MCF 10A (cell line): ENCODE data around the gene PPIL1. TPM values are rescaled to one million over a fixed set of nuclear protein-coding genes. Genes with fewer than 3 reads are reported as not detected.
A peak's percentile ranks its signal among the peaks of the same experiment; 100 is the strongest.

Source experiments
- Bru-seq: library from RNA; stranded (reverse); fragments of 400-500 nt; gene quantifications from one replicate; lab custom pipeline; 2021; lab: Mats Ljungman, UMichigan
- BruChase-seq, 2 experiments: library from RNA; stranded (reverse); fragments of 400-500 nt; gene quantifications; one replicate each; lab custom pipeline; 2021; lab: Mats Ljungman, UMichigan
- BruUV-seq: library from RNA; stranded (reverse); fragments of 400-500 nt; replicated peaks from 2 replicates; lab custom pipeline; 2021; lab: Mats Ljungman, UMichigan
- CTCF ChIA-PET: fragments of 300-600 bp; sonication (Branson Sonifier 250); formaldehyde crosslinking; extraction: SDS; loops from one replicate; lab custom pipeline; 2021; ENCODE audit warnings: antibody characterized with exemption, inconsistent platforms; lab: Yijun Ruan, JAX
- POLR2A ChIA-PET: fragments of 300-600, 350-650 bp; sonication (Branson Sonifier 250); formaldehyde crosslinking; extraction: SDS; loops from one replicate; lab custom pipeline; 2020; ENCODE audit warnings: antibody characterized with exemption, inconsistent platforms; lab: Yijun Ruan, JAX
- DNase-seq: peaks from one replicate; pipeline ENCODE4 v3.0.0-alpha.2; 2018; ENCODE audit not compliant: unreplicated experiment
- H3K27ac Mint-ChIP-seq: one replicate; pipeline ENCODE4 v1.8.0; 2022; ENCODE audit warnings: mild to moderate bottlenecking, low read depth, mixed read lengths; ENCODE audit not compliant: unreplicated experiment
- H3K27me3 Mint-ChIP-seq: one replicate; pipeline ENCODE4 v1.8.0; 2022; ENCODE audit warnings: mixed read lengths; ENCODE audit not compliant: insufficient read depth, unreplicated experiment
- H3K36me3 Mint-ChIP-seq: one replicate; pipeline ENCODE4 v1.8.0; 2022; ENCODE audit warnings: mild to moderate bottlenecking, moderate library complexity, mixed read lengths; ENCODE audit not compliant: insufficient read depth, unreplicated experiment
- H3K4me1 Mint-ChIP-seq: one replicate; pipeline ENCODE4 v1.8.0; 2022; ENCODE audit warnings: mixed read lengths; ENCODE audit not compliant: insufficient read depth, unreplicated experiment
- H3K4me3 Mint-ChIP-seq: one replicate; pipeline ENCODE4 v1.8.0; 2022; ENCODE audit warnings: mild to moderate bottlenecking, moderate library complexity, mixed read lengths; ENCODE audit not compliant: unreplicated experiment
- H3K9me3 Mint-ChIP-seq: one replicate; pipeline ENCODE4 v1.8.0; 2022; ENCODE audit warnings: mixed read lengths; ENCODE audit not compliant: unreplicated experiment
- CTCF ChIP-seq: fragments of 200-600 bp; IDR thresholded peaks from one replicate; pipeline ENCODE4 v1.8.0; 2022; ENCODE audit warnings: antibody characterized with exemption, mild to moderate bottlenecking; ENCODE audit not compliant: unreplicated experiment
- intact Hi-C: fragments of 100-400 bp; cut with micrococcal nuclease; formaldehyde crosslinking; loops from 2 replicates; pipeline ENCODE4 v1.14.1; 2022
- long read RNA-seq: library from polyadenylated mRNA; stranded (forward); transcript quantifications from one replicate; pipeline ENCODE4 v2.0.0, GENCODE V29; 2022
- total RNA-seq: library from RNA; stranded (reverse); gene quantifications from 2 replicates; pipeline ENCODE4 v1.2.3, GENCODE V29; 2022

The PPIL1 gene
- total RNA-seq = 53.6 and 54.9 TPM in 2 replicates
- Bru-seq, nascent RNA = percentile 71 among the genes with signal in this experiment
- BruChase-seq, experiment 1, labeled RNA remaining after a 6-hour chase = percentile 78 among the genes with signal in this experiment
- BruChase-seq, experiment 2, labeled RNA remaining after a 2-hour chase = percentile 67 among the genes with signal in this experiment
- long read RNA-seq, transcript PPIL1-201 (4 exons, 1,739 nt) = major isoform, 90 of 94 reads
- long read RNA-seq, partial matches to known transcripts = 3 of 94 reads
- long read RNA-seq, other reads (novel, unspliced or antisense) = 1 of 94 reads

DNA sequence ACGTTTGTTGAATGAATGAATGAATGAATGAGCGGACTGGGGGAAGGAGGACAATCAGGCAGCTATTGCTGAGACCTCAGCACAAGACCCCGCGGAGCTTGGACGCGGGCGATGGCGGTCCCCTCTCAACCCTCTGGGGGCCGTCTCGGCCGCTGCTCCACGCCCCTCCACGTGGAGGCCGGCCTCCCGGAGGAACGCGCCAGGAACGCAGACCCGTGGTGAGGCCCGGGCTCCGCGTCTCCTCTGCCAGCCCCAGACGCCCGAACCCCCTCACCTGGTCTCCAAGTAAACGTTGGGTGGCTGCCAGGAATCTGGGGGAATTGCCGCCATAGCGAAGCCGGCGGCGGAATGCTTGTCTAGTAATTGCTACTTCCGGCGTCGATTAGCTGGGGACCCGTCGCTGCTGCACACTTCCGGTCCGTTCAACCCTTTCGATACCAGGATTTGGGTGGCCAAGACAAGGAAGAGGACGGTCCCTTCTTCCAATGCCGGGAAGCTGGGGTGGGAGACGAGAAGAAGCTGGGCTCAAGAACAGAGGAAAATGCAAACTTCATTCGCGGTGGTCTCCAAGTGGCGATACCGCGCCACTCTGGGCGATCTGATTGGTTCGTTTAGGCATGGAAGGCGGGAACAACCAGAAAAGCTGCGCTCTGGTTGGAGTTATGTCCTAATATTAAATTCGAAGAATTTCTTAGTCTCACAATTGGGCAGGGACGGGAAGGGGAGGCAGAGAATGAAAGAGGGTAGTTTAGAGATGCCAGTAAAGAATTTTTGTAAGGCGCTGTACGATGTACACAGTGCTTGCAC lies at the start of gene PPIL1:
Gene PPIL1, minus strand, starts transcription at position 361 of the 807 bp plus-strand sequence. Its CDS starts 31 bp downstream, at position 330.
- H3K4me1 Mint-ChIP-seq = peaks cover 14% of the 10 kb centered on the region
- BruUV-seq = no TSS peak
- TF ChIP-seq CTCF = no peak
- ChIA-PET POLR2A (interaction anchor here (0.8 to 4.5 kb wide), 24 partner anchors 9 to 296 kb away, joined by 3 to 55 read pairs (median 4); partner anchors contain the start of genes C6orf89 and MTCH1), CTCF (interaction anchor here (0.6 to 3.5 kb wide), 9 partner anchors 10 to 307 kb away, joined by 3 to 28 read pairs (median 4); partner anchors contain the start of gene C6orf89)
- no peaks in the 10 kb centered on the region for H3K27me3 Mint-ChIP-seq
- intact Hi-C loops = no loop called here
- peak within 1 kb of the TSS; percentile 88 for H3K4me3 Mint-ChIP-seq
- peaks cover 15% of the 10 kb centered on the region for H3K36me3 Mint-ChIP-seq
- peak; percentile 90 for DNase-seq
- H3K9me3 Mint-ChIP-seq = no peaks in the 10 kb centered on the region
- peak within 1 kb of the TSS; percentile 95 for H3K27ac Mint-ChIP-seq

GRCh38 chr6:36924131-36924530 lies 49.5 kb upstream of the PPIL1 start:
- peaks cover 70% of the 10 kb centered on the region for H3K36me3 Mint-ChIP-seq
- CTCF ChIA-PET = interaction anchor here (0.6 to 1.2 kb wide), 3 partner anchors 39 to 94 kb away, joined by 3 read pairs; no protein-coding TSS in a partner anchor
- TSS peak; percentile 26 for BruUV-seq

DNA sequence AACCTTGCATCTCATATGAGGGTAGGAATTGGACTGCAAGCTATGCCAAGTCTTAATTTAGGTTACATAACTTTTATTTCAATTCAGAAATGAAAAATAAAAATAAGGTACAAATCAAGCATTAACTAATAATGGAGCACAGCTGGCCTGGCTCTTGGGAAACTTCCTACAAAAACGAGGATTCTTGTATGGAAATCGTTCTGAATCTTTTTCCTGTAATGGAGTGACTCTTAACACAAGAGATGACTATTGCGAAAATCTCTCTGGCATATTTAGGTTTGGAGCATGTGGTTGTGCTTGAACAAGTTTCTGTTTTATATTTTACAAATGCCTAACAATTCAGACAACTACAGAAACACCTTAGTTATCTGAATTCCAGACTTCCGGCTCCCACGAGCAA lies 45.9 kb upstream of the PPIL1 start:
- H3K27me3 Mint-ChIP-seq = no peaks in the 10 kb centered on the region
- peaks cover 88% of the 10 kb centered on the region for H3K36me3 Mint-ChIP-seq
- ChIA-PET CTCF (interaction anchor here (0.7 to 1.5 kb wide), 2 partner anchors 35 to 65 kb away, joined by 3 to 4 read pairs; partner anchors contain the start of gene MTCH1), POLR2A (interaction anchor here (0.6 to 1.6 kb wide), 2 partner anchors 12 to 20 kb away, joined by 3 to 5 read pairs; no protein-coding TSS in a partner anchor)
- intact Hi-C loops = no loop called here
- no peak overlapping the region for H3K4me3 Mint-ChIP-seq
- no peaks in the 10 kb centered on the region for H3K4me1 Mint-ChIP-seq
- no peak overlapping the region for H3K27ac Mint-ChIP-seq
- TF ChIP-seq CTCF = no peak
- DNase-seq = no peak
- no TSS peak for BruUV-seq
- no peaks in the 10 kb centered on the region for H3K9me3 Mint-ChIP-seq

More at GRCh38 chr6:36924131-36924530, 49.5 kb upstream of the PPIL1 start:
- Mint-ChIP-seq H3K9me3 (no peaks in the 10 kb centered on the region), H3K4me1 (peaks cover 3% of the 10 kb centered on the region), H3K27ac (no peak overlapping the region), H3K4me3 (no peak overlapping the region), H3K27me3 (no peaks in the 10 kb centered on the region)
- intact Hi-C loops = no loop called here
- POLR2A ChIA-PET = interaction anchor here (0.8 kb wide), 1 partner anchor 62 kb away, joined by 3 read pairs; the partner anchor contains the start of gene MTCH1
- DNase-seq = no peak
- TF ChIP-seq CTCF = no peak
